Stromal cell of bone marrow (primary cell): ENCODE results near the gene CPT1B.
"Not testable (repeated sequence)": the region's sequence is repeated elsewhere in the genome, so short reads cannot be mapped to it uniquely, and the experiment has no call there.

Experiments
- DNase-seq: peaks from one replicate; pipeline ENCODE4 v3.0.0-alpha.2; 2012; ENCODE audit warnings: low read depth

Gene CPT1B

GRCh38 chr22:50527921-50528681 lies 50.1 kb downstream of the CPT1B start:
- DNase-seq: no peak

GRCh38 chr22:50526834-50527801 lies 51.1 kb downstream of the CPT1B start:
- DNase-seq: no peak

GRCh38 chr22:50526108-50526833 lies 52.0 kb downstream of the CPT1B start:
- no peak for DNase-seq

- no peak for DNase-seq
Measured at GRCh38 chr22:50525858-50526107, 52.4 kb downstream of the CPT1B start.

- peak; percentile 90 for DNase-seq
Measured at GRCh38 chr22:50525104-50525857, 52.9 kb downstream of the CPT1B start, which contains the start of gene SCO2. Gene SCO2 (minus strand): TSS chr22:50525598. CDS start chr22:50524411, 1,187 bp downstream.

GRCh38 chr22:50524676-50525103 lies 53.5 kb downstream of the CPT1B start:
- no peak for DNase-seq

- no peak for DNase-seq
Measured at GRCh38 chr22:50523806-50524675, 54.2 kb downstream of the CPT1B start.

- no peak for DNase-seq
Measured at GRCh38 chr22:50523458-50523805, 54.8 kb downstream of the CPT1B start.

GRCh38 chr22:50522806-50523438 lies 55.3 kb downstream of the CPT1B start:
- DNase-seq: no peak

GRCh38 chr22:50522208-50522805 lies 55.9 kb downstream of the CPT1B start:
- DNase-seq: no peak

- no peak for DNase-seq
Measured at GRCh38 chr22:50521710-50522109, 56.5 kb downstream of the CPT1B start.

GRCh38 chr22:50520826-50521453 lies 57.3 kb downstream of the CPT1B start:
- DNase-seq: no peak

- not testable (repeated sequence) for DNase-seq
Measured at GRCh38 chr22:50520184-50520583, 58.0 kb downstream of the CPT1B start.

- no peak for DNase-seq
Measured at GRCh38 chr22:50519151-50519550, 59.1 kb downstream of the CPT1B start.
